Caki2 (cell line): Measurements from ENCODE around the gene AP2B1. TPM values are rescaled to one million over a fixed set of nuclear protein-coding genes. Genes with fewer than 3 reads are reported as not detected.

Experiments
- DNase-seq: peaks from one replicate; pipeline ENCODE4 v3.0.0-alpha.2; 2015; ENCODE audit warnings: low read depth
- in situ Hi-C: cut with HindIII; loops from 2 replicates; pipeline ENCODE4 v1.10.0; 2016; ENCODE audit warnings: low sequenced_read_pairs, low pct_unique_long_range_greater_than_20kb, mixed read lengths
- total RNA-seq: library from RNA; depleted of rRNA; stranded (reverse); fragments of >200 nt; shearing (Covaris generic); gene quantifications from 2 replicates; pipeline ENCODE4 v1.2.3, GENCODE V29; 2014; ENCODE audit warnings: low replicate concordance; rRNA removed

Gene AP2B1
- total RNA-seq: 118 and 135 TPM in 2 replicates

GRCh38 chr17:35587074-35587961 is at the start of gene AP2B1:
AP2B1 (plus strand) TSS chr17:35587322; CDS start chr17:35594031, 6,709 bp downstream.
- in situ Hi-C loops: no loop called here

GRCh38 chr17:35537601-35538141 is 49.5 kb upstream of the AP2B1 start, which contains the start of gene SLFN12L:
SLFN12L (minus strand) TSS chr17:35537678; CDS start chr17:35522364, 15,314 bp downstream.
- no peak for DNase-seq
- in situ Hi-C loops: loop anchor here (25.0 kb wide), 1 partner anchor 225 kb away; no protein-coding TSS in a partner anchor

More at GRCh38 chr17:35587074-35587961, at the start of gene AP2B1:
- DNase-seq: peak; percentile 92

- in situ Hi-C loops: loop anchor here (25.0 kb wide), 1 partner anchor 227 kb away; no protein-coding TSS in a partner anchor
- no peak for DNase-seq
Measured at GRCh38 chr17:35539659-35540026, 47.5 kb upstream of the AP2B1 start.

GRCh38 chr17:35540589-35541404 is 46.3 kb upstream of the AP2B1 start:
- DNase-seq: no peak

GRCh38 chr17:35541434-35541833 is 45.7 kb upstream of the AP2B1 start:
- no peak for DNase-seq
- in situ Hi-C loops: loop anchor here (25.0 kb wide), 1 partner anchor 229 kb away; no protein-coding TSS in a partner anchor

More at GRCh38 chr17:35540589-35541404, 46.3 kb upstream of the AP2B1 start:
- in situ Hi-C loops: loop anchor here (25.0 kb wide), 1 partner anchor 228 kb away; no protein-coding TSS in a partner anchor

GRCh38 chr17:35542990-35543389 is 44.1 kb upstream of the AP2B1 start:
- in situ Hi-C loops: loop anchor here (25.0 kb wide), 1 partner anchor 231 kb away; no protein-coding TSS in a partner anchor

GRCh38 chr17:35543856-35544255 is 43.3 kb upstream of the AP2B1 start:
- in situ Hi-C loops: loop anchor here (25.0 kb wide), 1 partner anchor 232 kb away; no protein-coding TSS in a partner anchor

More at GRCh38 chr17:35542990-35543389, 44.1 kb upstream of the AP2B1 start:
- DNase-seq: no peak

GRCh38 chr17:35545150-35545549 is 42.0 kb upstream of the AP2B1 start:
- in situ Hi-C loops: loop anchor here (25.0 kb wide), 1 partner anchor 233 kb away; no protein-coding TSS in a partner anchor
- DNase-seq: no peak

More at GRCh38 chr17:35543856-35544255, 43.3 kb upstream of the AP2B1 start:
- DNase-seq: no peak

GRCh38 chr17:35546487-35546886 is 40.6 kb upstream of the AP2B1 start:
- in situ Hi-C loops: loop anchor here (25.0 kb wide), 1 partner anchor 234 kb away; no protein-coding TSS in a partner anchor
- no peak for DNase-seq

GRCh38 chr17:35548208-35548810 is 38.8 kb upstream of the AP2B1 start:
- DNase-seq: no peak
- in situ Hi-C loops: loop anchor here (25.0 kb wide), 1 partner anchor 236 kb away; no protein-coding TSS in a partner anchor

- DNase-seq: no peak
- in situ Hi-C loops: loop anchor here (25.0 kb wide), 1 partner anchor 237 kb away; no protein-coding TSS in a partner anchor
Measured at GRCh38 chr17:35548978-35549377, 38.1 kb upstream of the AP2B1 start.

GRCh38 chr17:35553310-35553709 is 33.8 kb upstream of the AP2B1 start:
- in situ Hi-C loops: no loop called here

GRCh38 chr17:35554668-35555067 is 32.5 kb upstream of the AP2B1 start:
- in situ Hi-C loops: no loop called here
- no peak for DNase-seq

More at GRCh38 chr17:35553310-35553709, 33.8 kb upstream of the AP2B1 start:
- no peak for DNase-seq

GRCh38 chr17:35555691-35556090 is 31.4 kb upstream of the AP2B1 start:
- no peak for DNase-seq
- in situ Hi-C loops: no loop called here

GRCh38 chr17:35557353-35557752 is 29.8 kb upstream of the AP2B1 start:
- DNase-seq: no peak
- in situ Hi-C loops: no loop called here

- DNase-seq: no peak
- in situ Hi-C loops: no loop called here
Measured at GRCh38 chr17:35559495-35560210, 27.5 kb upstream of the AP2B1 start.

GRCh38 chr17:35560703-35561102 is 26.4 kb upstream of the AP2B1 start, which contains the start of gene SLFN14:
SLFN14 (minus strand) TSS chr17:35560819; CDS start chr17:35558062, 2,757 bp downstream.
- DNase-seq: no peak
- in situ Hi-C loops: no loop called here
